WTC11 (cell line): ENCODE measurements around the gene GAS2L1. TPM values are rescaled to one million over a fixed set of nuclear protein-coding genes. Genes with fewer than 3 reads are reported as not detected.
"Not testable (repeated sequence)": the region's sequence is repeated elsewhere in the genome, so short reads cannot be mapped to it uniquely, and the experiment has no call there.

Experiments used
- ATAC-seq: fragments of 200-7000 bp; cut with Tn5 transposase; 2 replicates; pipeline ENCODE4 v1.10.0; 2021; ENCODE audit warnings: mild to moderate bottlenecking, moderate library complexity
- CTCF ChIA-PET: fragments of 300-600 bp; sonication (Branson Sonifier 250); formaldehyde crosslinking; loops from one replicate; lab custom pipeline; 2021; ENCODE audit warnings: antibody characterized with exemption; lab: Charles Lee
- POLR2A ChIA-PET: fragments of 350-600 bp; sonication (Branson Sonifier 250); formaldehyde crosslinking; loops from one replicate; lab custom pipeline; 2021; ENCODE audit warnings: antibody characterized with exemption; lab: Charles Lee
- DNase-seq: peaks from one replicate; pipeline ENCODE4 v3.0.0; 2021; ENCODE audit warnings: low spot score
- H3K27ac Mint-ChIP-seq: 2 replicates; pipeline ENCODE4 v1.8.0; 2021; ENCODE audit warnings: mixed read lengths
- H3K27me3 Mint-ChIP-seq: 2 replicates; pipeline ENCODE4 v1.8.0; 2021; ENCODE audit warnings: low read depth, mild to moderate bottlenecking, moderate library complexity, mixed read lengths
- H3K36me3 Mint-ChIP-seq: 2 replicates; pipeline ENCODE4 v1.8.0; 2021; ENCODE audit warnings: mixed read lengths
- H3K4me1 Mint-ChIP-seq: 2 replicates; pipeline ENCODE4 v1.8.0; 2022; ENCODE audit warnings: mixed read lengths
- H3K4me3 Mint-ChIP-seq: 2 replicates; pipeline ENCODE4 v1.8.0; 2021; ENCODE audit warnings: mild to moderate bottlenecking, moderate library complexity, mixed read lengths
- H3K9me3 Mint-ChIP-seq: 2 replicates; pipeline ENCODE4 v1.8.0; 2021; ENCODE audit warnings: mixed read lengths
- ATF2 ChIP-seq: sonication (generic); formaldehyde crosslinking; IDR thresholded peaks from 2 replicates; pipeline ENCODE4 v1.8.1; 2022; ENCODE audit warnings: low read depth, missing genetic modification reagents, borderline replicate concordance
- ELF4 ChIP-seq: sonication (generic); formaldehyde crosslinking; IDR thresholded peaks from 2 replicates; pipeline ENCODE4 v1.8.1; 2022; ENCODE audit warnings: low read depth, mild to moderate bottlenecking, moderate library complexity, missing genetic modification reagents
- EMX1 ChIP-seq: fragments of 250-450 bp; sonication (Bioruptor Pico); IDR thresholded peaks from 2 replicates; pipeline ENCODE4 v1.8.0; 2021; ENCODE audit warnings: mild to moderate bottlenecking
- ESRRA ChIP-seq: sonication (generic); formaldehyde crosslinking; IDR thresholded peaks from 2 replicates; pipeline ENCODE4 v1.8.1; 2022; ENCODE audit warnings: mild to moderate bottlenecking, missing genetic modification reagents, borderline replicate concordance
- GTF2I ChIP-seq: fragments of 250-450 bp; sonication (Bioruptor Pico); conservative IDR thresholded peaks from 2 replicates; pipeline ENCODE4 v1.4.0; 2021; ENCODE audit warnings: mild to moderate bottlenecking
- JAZF1 ChIP-seq: fragments of 250-450 bp; sonication (Bioruptor Pico); IDR thresholded peaks from 2 replicates; pipeline ENCODE4 v1.9.0; 2021; ENCODE audit warnings: moderate library complexity, mild to moderate bottlenecking, inconsistent platforms
- JUN ChIP-seq: sonication (generic); formaldehyde crosslinking; IDR thresholded peaks from 2 replicates; pipeline ENCODE4 v1.8.0; 2023; ENCODE audit warnings: mild to moderate bottlenecking, missing genetic modification reagents
- NFYB ChIP-seq: sonication (generic); formaldehyde crosslinking; conservative IDR thresholded peaks from 2 replicates; pipeline ENCODE4 v1.8.0; 2022; ENCODE audit warnings: low read depth, missing genetic modification reagents
- USF1 ChIP-seq: sonication (generic); formaldehyde crosslinking; IDR thresholded peaks from 2 replicates; pipeline ENCODE4 v1.8.0; 2022; ENCODE audit warnings: mild to moderate bottlenecking, missing genetic modification reagents
- ZNF396 ChIP-seq: fragments of 250-450 bp; sonication (Bioruptor Pico); IDR thresholded peaks from 2 replicates; pipeline ENCODE4 v1.8.0; 2021; ENCODE audit warnings: mild to moderate bottlenecking, moderate library complexity, borderline replicate concordance
- ZNF423 ChIP-seq: fragments of 250-450 bp; sonication (Bioruptor Pico); IDR thresholded peaks from 2 replicates; pipeline ENCODE4 v2.1.2; 2022; ENCODE audit warnings: mild to moderate bottlenecking, moderate library complexity
- ZSCAN18 ChIP-seq: fragments of 250-450 bp; sonication (Bioruptor Pico); IDR thresholded peaks from 2 replicates; pipeline ENCODE4 v2.1.2; 2022; ENCODE audit warnings: mild to moderate bottlenecking, moderate library complexity
- total RNA-seq: library from RNA; stranded (reverse); gene quantifications from 3 replicates; pipeline ENCODE4 v1.2.3, GENCODE V29; 2021
- TF ChIP-seq, protein P1 (sequence below): fragments of 250-450 bp; sonication (Bioruptor Pico); IDR thresholded peaks from 2 replicates; pipeline ENCODE4 v1.9.0; 2021; ENCODE audit warnings: moderate library complexity, mild to moderate bottlenecking, inconsistent platforms, borderline replicate concordance
- TF ChIP-seq, protein P2 (sequence below): sonication (generic); formaldehyde crosslinking; IDR thresholded peaks from 2 replicates; pipeline ENCODE4 v1.8.0; 2022; ENCODE audit warnings: mild to moderate bottlenecking, missing genetic modification reagents
- TF ChIP-seq, protein P3 (sequence below): sonication (generic); formaldehyde crosslinking; IDR thresholded peaks from 2 replicates; pipeline ENCODE4 v1.8.0; 2023; ENCODE audit warnings: missing genetic modification reagents
- TF ChIP-seq, protein P4 (sequence below): sonication (generic); formaldehyde crosslinking; IDR thresholded peaks from 2 replicates; pipeline ENCODE4 v1.8.0; 2022; ENCODE audit warnings: mild to moderate bottlenecking, missing genetic modification reagents
- TF ChIP-seq, protein P5 (sequence below): sonication (generic); formaldehyde crosslinking; IDR thresholded peaks from 2 replicates; pipeline ENCODE4 v1.8.1; 2022; ENCODE audit warnings: low read depth, mild to moderate bottlenecking, moderate library complexity, missing genetic modification reagents, borderline replicate concordance

The GAS2L1 gene
- total RNA-seq, 1 experiment from 2014 or later, result 19.9 TPM

GRCh38 chr22:29343313-29343805 lies 36.9 kb downstream of the GAS2L1 start:
- Mint-ChIP-seq H3K27me3 (no peaks in the 10 kb centered on the region), H3K27ac (peak overlapping the region; percentile 36; the same call in 1 of the 2 replicates), H3K4me3 (no peak overlapping the region), H3K4me1 (no peaks in the 10 kb centered on the region), H3K36me3 (peaks cover 57% of the 10 kb centered on the region), H3K9me3 (no peaks in the 10 kb centered on the region)
- ATAC-seq, result peak; percentile 72
- TF ChIP-seq ATF2 (CRISPR knock-in tag) (no peak), NFYB (no peak), ESRRA (CRISPR knock-in tag) (no peak), GTF2I (CRISPR knock-in tag) (no peak)
- CTCF ChIA-PET, result no interaction called here
- POLR2A ChIA-PET, result no interaction called here
- no peak for DNase-seq

DNA sequence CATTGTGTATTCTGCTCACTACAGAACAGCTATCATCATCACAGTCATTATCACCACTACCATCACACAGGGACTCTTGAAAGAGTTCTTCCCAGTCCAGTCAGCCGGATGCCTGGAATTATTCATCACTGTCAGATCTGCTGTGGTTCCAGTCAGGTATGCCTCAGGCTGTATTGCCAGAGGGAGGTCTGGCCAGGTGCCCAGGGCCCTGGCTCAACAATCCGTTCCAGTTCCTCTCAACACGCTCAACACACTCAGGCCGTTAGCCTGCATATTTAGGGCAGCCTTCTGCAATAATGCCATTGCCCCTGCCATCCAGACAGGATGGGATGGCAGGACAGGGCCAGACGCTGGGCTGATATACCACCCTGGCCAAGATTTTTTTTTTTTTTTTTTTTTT lies 37.7 kb downstream of the GAS2L1 start:
- Mint-ChIP-seq H3K27me3 (no peaks in the 10 kb centered on the region), H3K36me3 (peaks cover 59% of the 10 kb centered on the region), H3K4me3 (no peak overlapping the region), H3K9me3 (no peaks in the 10 kb centered on the region), H3K27ac (peak overlapping the region; percentile 21; the same call in 1 of the 2 replicates), H3K4me1 (no peaks in the 10 kb centered on the region)
- DNase-seq (no peak), ATAC-seq (no peak)
- ChIA-PET CTCF (no interaction called here), POLR2A (no interaction called here)
- TF ChIP-seq ZNF396 (CRISPR knock-in tag), result no peak
- TF ChIP-seq, protein P1, sequence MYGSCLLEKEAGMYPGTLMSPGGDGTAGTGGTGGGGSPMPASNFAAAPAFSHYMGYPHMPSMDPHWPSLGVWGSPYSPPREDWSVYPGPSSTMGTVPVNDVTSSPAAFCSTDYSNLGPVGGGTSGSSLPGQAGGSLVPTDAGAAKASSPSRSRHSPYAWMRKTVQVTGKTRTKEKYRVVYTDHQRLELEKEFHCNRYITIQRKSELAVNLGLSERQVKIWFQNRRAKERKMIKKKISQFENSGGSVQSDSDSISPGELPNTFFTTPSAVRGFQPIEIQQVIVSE (CRISPR knock-in tag), result no peak
- no peak for TF ChIP-seq NFYB
- no peak for TF ChIP-seq JAZF1 (CRISPR knock-in tag)
- TF ChIP-seq ZNF423 (CRISPR knock-in tag), result no peak
- no peak for TF ChIP-seq EMX1 (CRISPR knock-in tag)
- TF ChIP-seq, protein P2, sequence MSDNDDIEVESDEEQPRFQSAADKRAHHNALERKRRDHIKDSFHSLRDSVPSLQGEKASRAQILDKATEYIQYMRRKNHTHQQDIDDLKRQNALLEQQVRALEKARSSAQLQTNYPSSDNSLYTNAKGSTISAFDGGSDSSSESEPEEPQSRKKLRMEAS, result no peak
- no peak for TF ChIP-seq USF1 (CRISPR knock-in tag)
- no peak for TF ChIP-seq ELF4 (CRISPR knock-in tag)
- TF ChIP-seq, protein P3, sequence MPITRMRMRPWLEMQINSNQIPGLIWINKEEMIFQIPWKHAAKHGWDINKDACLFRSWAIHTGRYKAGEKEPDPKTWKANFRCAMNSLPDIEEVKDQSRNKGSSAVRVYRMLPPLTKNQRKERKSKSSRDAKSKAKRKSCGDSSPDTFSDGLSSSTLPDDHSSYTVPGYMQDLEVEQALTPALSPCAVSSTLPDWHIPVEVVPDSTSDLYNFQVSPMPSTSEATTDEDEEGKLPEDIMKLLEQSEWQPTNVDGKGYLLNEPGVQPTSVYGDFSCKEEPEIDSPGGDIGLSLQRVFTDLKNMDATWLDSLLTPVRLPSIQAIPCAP (CRISPR knock-in tag), result no peak
- TF ChIP-seq ZSCAN18, result no peak
- TF ChIP-seq, protein P4, sequence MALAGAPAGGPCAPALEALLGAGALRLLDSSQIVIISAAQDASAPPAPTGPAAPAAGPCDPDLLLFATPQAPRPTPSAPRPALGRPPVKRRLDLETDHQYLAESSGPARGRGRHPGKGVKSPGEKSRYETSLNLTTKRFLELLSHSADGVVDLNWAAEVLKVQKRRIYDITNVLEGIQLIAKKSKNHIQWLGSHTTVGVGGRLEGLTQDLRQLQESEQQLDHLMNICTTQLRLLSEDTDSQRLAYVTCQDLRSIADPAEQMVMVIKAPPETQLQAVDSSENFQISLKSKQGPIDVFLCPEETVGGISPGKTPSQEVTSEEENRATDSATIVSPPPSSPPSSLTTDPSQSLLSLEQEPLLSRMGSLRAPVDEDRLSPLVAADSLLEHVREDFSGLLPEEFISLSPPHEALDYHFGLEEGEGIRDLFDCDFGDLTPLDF (CRISPR knock-in tag), result no peak
- no peak for TF ChIP-seq JUN
- TF ChIP-seq, protein P5, sequence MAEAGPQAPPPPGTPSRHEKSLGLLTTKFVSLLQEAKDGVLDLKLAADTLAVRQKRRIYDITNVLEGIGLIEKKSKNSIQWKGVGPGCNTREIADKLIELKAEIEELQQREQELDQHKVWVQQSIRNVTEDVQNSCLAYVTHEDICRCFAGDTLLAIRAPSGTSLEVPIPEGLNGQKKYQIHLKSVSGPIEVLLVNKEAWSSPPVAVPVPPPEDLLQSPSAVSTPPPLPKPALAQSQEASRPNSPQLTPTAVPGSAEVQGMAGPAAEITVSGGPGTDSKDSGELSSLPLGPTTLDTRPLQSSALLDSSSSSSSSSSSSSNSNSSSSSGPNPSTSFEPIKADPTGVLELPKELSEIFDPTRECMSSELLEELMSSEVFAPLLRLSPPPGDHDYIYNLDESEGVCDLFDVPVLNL (CRISPR knock-in tag), result no peak

- H3K27me3 Mint-ChIP-seq, H3K27ac Mint-ChIP-seq, CTCF ChIA-PET, H3K4me3 Mint-ChIP-seq, DNase-seq, POLR2A ChIA-PET, ATAC-seq, H3K9me3 Mint-ChIP-seq, H3K4me1 Mint-ChIP-seq: not testable (repeated sequence)
- H3K36me3 Mint-ChIP-seq, result peaks cover 57% of the 10 kb centered on the region
These were observed 38.4 kb downstream of the GAS2L1 start for GRCh38 chr22:29344889-29345288.
